ENCODE measurements around the gene PDE4A. TPM values are rescaled to one million over a fixed set of nuclear protein-coding genes. Genes with fewer than 3 reads are reported as not detected.

Gene PDE4A
- total and polyA plus RNA-seq, 2 of the 13 experiments (the other 11 are each of a cell fraction or from before 2014, with no cell fraction given), result 1.1 to 4.1 TPM

- TF ChIP-seq JUND (CRISPR knock-in tag; IDR thresholded peaks at IDR 0.05) (peak; percentile 71; the same call in 1 of the 2 replicates), POLR2AphosphoS2 (IDR thresholded peaks at IDR 0.05; ENCODE audit: low read depth, low read length) (no peak), MIXL1 (CRISPR knock-in tag; IDR thresholded peaks at IDR 0.05) (peak; percentile 53), SAFB2 (CRISPR knock-in tag; IDR thresholded peaks at IDR 0.05; ENCODE audit: borderline replicate concordance, low read depth) (peak; percentile 25; the same call in 1 of the 2 replicates), HNRNPL (IDR thresholded peaks at IDR 0.05; ENCODE audit: low read depth, low read length) (0 out of 2 replicates have a peak, but pooled peaks have one; percentile 31), ZNF501 (CRISPR knock-in tag; IDR thresholded peaks at IDR 0.05) (peak; percentile 88), ZNF350 (CRISPR knock-in tag; IDR thresholded peaks at IDR 0.05; ENCODE audit: borderline replicate concordance, low read depth) (peak; percentile 98; the same call in 1 of the 2 replicates), ZKSCAN8 (CRISPR knock-in tag; IDR thresholded peaks at IDR 0.05; ENCODE audit: borderline replicate concordance) (peak; percentile 67; the same call in 1 of the 2 replicates), ZNF512 (CRISPR knock-in tag; IDR thresholded peaks at IDR 0.05) (no peak; the same call in 1 of the 2 replicates), ZNF567 (CRISPR knock-in tag; IDR thresholded peaks at IDR 0.05; ENCODE audit: borderline replicate concordance) (no peak; the same call in 1 of the 2 replicates), ZNF572 (CRISPR knock-in tag; IDR thresholded peaks at IDR 0.05) (no peak), MIER2 (CRISPR knock-in tag; IDR thresholded peaks at IDR 0.05) (0 out of 2 replicates have a peak, but pooled peaks have one; percentile 18), BATF2 (CRISPR knock-in tag; IDR thresholded peaks at IDR 0.05) (no peak), ZNF136 (CRISPR knock-in tag; IDR thresholded peaks at IDR 0.05; ENCODE audit: low read depth) (peak; percentile 58; the same call in 1 of the 2 replicates), EED (CRISPR knock-in tag; IDR thresholded peaks at IDR 0.05) (no peak), CREM (IDR thresholded peaks at IDR 0.05) (peak; percentile 99), CREM (CRISPR knock-in tag; IDR thresholded peaks at IDR 0.05) (peak; percentile 94), BHLHE40 (IDR thresholded peaks at IDR 0.05; ENCODE audit: low read length) (no peak), REXO4 (CRISPR knock-in tag; IDR thresholded peaks at IDR 0.05; ENCODE audit: borderline replicate concordance) (no peak), CBX2 (IDR thresholded peaks at IDR 0.05; ENCODE audit: low read depth, low read length) (no peak), CBX2 (CRISPR knock-in tag; IDR thresholded peaks at IDR 0.05; ENCODE audit: low read depth) (no peak), SKI (IDR thresholded peaks at IDR 0.05; ENCODE audit: partially characterized antibody) (peak; percentile 39), SRY (CRISPR knock-in tag; IDR thresholded peaks at IDR 0.05) (no peak; the same call in 1 of the 2 replicates), ZFP91 (CRISPR knock-in tag; IDR thresholded peaks at IDR 0.05; ENCODE audit: borderline replicate concordance) (peak; percentile 87; the same call in 1 of the 2 replicates)
- TF ChIP-seq, protein P1, sequence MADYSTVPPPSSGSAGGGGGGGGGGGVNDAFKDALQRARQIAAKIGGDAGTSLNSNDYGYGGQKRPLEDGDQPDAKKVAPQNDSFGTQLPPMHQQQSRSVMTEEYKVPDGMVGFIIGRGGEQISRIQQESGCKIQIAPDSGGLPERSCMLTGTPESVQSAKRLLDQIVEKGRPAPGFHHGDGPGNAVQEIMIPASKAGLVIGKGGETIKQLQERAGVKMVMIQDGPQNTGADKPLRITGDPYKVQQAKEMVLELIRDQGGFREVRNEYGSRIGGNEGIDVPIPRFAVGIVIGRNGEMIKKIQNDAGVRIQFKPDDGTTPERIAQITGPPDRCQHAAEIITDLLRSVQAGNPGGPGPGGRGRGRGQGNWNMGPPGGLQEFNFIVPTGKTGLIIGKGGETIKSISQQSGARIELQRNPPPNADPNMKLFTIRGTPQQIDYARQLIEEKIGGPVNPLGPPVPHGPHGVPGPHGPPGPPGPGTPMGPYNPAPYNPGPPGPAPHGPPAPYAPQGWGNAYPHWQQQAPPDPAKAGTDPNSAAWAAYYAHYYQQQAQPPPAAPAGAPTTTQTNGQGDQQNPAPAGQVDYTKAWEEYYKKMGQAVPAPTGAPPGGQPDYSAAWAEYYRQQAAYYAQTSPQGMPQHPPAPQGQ (CRISPR knock-in tag; IDR thresholded peaks at IDR 0.05; ENCODE audit: borderline replicate concordance), result no peak
Observed at GRCh38 chr19:10416380-10417257, 3.7 kb upstream of the PDE4A start (continued).
